Activated CD4-positive, alpha-beta T cell treated with anti-CD3 and anti-CD28 coated beads for 1 hour (primary cell): Measurements from ENCODE around the gene TNIP1.

Source experiments
- DNase-seq: peaks from one replicate; pipeline ENCODE4 v3.0.0-alpha.2; 2020

Gene TNIP1

DNA sequence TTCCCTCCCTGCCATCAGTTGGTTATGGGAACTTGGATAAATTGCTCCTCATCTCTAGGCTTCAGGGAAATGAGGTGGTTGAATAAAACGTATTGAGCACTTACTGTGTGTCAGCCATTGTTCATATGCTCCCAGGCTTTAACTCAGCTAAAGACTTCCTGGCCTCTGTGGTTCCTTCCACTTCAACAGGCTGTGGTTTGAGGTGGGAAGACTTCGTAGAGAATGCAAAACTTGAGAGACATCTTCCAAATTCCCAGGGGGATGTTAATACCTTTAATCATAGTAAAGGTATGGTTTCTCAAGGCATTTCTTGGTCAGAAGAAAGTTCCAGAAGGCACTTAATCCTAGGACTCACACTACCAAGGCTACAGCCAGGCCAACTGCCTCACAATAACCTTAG is 62.0 kb downstream of the TNIP1 start:
- DNase-seq = no peak

DNA sequence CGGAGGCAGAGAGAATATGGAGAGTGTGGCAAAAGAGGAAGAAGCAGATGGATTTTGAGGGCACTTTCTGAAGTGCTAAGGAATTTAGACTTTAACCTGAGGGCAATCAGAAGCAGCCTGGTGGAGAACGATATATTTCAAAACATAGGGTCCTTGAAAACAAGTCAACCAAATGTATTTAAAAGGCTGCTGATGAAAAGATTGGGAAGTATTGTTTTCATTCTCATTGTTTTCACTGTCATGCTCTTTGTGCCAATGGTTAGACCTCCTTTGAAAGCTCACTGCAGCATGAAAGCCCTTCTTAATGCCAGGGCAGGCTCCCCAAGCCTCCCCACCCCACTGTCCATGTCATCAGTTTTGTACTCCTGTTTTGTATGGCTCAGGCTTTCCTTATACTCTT is 62.9 kb downstream of the TNIP1 start:
- no peak for DNase-seq

DNA sequence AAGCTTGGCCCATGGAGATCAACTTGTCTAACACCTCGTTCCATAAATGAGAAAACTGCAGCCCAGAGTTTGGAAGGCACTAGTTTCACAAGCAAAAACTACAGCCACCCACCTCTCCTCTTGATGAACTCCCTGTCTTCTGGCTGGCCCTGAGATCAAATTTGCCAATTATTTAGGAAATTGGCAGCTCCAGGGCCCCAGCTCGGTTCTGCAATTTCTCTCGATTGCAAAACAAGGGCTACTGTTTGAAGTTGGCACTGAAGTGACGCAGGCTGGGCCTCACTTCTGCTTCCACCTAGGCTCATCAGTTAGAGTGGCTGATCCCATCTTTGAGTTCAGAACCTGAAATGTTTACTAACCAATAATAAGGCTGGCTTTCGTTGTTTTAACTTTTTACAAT is 64.1 kb downstream of the TNIP1 start:
- no peak for DNase-seq

DNA sequence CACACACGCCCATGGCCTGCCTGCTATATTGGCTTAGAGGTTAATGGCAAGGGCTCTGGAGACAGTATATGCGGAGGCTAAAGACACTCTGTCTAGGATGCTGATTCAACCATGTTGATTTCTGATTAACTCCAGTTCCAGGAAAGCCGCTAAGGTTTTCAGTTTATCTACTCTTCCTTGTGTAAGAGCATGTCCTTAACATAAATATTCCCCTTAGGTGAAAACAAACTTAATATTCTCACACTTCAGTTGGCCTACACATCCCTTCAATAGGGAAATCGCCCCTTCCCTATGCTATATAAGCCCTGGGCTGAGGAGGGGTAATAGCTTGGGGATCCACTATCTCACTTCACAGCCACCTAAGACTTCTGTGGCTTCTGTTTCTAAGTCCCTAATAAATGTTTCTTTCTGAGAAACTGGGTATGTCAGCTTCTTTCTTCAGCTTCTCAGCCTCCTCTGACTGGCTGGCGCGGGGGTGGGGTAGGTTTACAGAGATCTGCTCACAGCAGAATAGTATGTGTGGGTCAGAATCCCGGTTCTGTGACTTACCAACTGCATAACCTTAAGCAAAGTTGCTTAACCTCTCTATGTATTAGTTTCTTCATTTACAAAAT is 64.8 kb downstream of the TNIP1 start:
- no peak for DNase-seq

DNA sequence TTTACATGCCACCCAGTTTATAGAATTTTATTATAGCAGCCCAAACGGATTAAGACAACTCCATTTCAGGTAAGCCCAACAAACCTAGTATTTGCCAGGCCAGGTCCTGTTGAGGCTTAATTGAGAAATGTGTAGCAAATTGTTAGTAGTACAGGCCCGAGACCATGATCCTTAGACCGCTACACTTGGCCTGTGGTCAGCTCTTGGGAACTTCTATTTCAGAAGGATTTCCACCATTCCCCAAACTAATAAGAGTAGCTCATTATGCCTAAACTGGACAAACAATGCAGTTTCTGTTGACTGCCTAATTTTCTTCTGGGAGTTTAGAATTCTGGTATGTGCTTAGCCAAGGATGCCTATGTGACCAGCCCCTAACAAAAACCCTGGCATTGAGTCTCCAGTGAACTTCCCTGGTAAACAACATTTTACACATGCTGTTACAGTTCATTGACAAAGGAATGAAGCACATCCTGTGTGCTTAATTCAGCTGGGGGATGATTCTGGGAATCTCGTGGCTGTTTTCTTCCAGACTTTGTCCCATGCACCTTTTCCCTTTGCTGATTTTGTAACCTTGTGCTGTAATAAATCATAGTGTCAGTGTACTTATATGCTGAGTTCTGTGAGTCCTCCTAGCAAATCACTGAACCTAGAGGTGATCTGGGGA is 66.0 kb downstream of the TNIP1 start:
- no peak for DNase-seq

DNA sequence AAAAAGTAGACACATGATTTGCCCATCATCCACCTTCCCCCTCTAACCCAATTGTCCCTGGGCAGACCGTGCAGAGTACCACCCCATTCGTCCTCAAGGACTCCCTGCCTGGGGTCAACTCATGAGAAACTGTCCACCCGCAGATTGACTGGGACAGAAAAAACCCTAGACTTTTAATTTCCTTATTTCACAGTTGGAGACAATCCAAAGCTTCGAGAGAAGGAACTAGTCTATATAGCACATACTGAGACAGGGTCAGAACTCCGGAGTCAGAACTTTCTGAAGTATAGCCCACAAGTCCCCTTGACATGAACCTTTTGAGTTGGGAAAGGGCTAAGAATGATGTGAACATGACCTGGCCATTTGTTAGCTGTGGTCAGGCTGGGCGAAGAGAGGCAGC is 68.0 kb downstream of the TNIP1 start:
- no peak for DNase-seq

DNA sequence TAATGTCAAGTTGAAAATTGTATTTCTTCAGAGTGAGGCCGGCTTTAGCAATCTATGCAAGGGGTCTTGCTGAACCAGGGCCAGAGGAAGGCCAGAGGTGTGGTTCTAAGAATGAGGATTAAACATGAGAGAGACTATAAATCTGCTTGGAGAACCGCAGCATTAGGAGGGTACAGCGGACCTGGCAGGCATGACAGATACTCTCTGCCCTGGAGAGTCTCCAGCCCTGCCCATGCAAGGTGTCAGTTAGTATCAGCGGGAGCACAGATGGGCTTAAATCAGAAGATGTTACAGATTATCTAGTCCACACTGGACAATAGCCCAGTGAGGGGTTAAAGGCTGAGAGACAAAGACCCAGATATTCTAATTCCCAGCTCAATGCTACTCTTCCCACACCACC is 71.9 kb downstream of the TNIP1 start:
- DNase-seq = no peak

DNA sequence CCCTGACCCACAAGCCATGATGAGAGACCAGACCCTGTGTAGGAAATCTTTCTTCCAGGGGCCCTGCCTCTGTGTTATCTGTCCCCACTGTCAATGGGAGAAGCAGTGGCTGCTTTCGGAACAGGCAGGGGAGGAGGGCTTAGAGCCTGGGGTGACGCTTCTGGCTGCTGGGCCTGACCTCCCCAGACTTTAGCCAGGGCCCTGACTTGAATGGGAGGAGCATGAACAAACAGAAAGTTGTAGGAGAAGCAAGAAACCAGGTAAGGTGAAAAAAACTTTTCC is 72.7 kb downstream of the TNIP1 start:
- no peak for DNase-seq

DNA sequence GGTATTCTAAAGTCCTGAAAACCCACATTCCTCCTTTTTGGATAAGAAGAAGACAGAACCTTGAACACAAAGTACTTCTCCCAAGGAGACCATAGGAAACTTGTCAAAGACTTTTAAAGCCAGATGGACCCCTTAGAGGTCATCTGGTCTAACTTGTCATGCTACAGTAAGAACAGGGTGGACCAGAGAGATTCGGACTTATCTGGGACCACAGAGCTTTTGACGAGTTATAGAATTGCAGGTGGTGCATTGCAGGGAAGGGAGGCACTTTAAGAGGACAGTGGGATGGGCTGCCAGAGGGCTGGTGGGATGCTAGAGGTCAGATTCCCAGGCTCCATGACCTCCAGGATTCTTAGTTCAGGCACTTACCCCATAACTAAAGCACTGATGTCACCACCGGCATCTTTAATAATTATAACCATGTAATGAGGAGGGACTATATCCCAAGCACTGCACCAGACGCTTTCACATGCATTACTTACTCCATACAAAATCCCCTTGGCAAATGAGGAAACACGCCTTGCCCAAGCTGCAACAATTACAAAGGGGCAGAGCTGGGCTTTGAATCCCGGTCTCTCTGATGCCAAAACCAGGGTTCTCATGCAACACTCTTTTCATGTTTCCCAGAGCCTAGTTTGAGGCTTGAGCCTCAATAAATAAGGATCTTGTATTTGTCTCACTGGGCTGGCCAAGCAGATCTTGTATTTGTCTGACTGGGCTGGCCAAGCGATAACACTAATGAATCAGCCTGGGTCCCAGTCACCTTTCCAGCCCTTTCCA is 73.2 kb downstream of the TNIP1 start:
- DNase-seq = no peak

DNA sequence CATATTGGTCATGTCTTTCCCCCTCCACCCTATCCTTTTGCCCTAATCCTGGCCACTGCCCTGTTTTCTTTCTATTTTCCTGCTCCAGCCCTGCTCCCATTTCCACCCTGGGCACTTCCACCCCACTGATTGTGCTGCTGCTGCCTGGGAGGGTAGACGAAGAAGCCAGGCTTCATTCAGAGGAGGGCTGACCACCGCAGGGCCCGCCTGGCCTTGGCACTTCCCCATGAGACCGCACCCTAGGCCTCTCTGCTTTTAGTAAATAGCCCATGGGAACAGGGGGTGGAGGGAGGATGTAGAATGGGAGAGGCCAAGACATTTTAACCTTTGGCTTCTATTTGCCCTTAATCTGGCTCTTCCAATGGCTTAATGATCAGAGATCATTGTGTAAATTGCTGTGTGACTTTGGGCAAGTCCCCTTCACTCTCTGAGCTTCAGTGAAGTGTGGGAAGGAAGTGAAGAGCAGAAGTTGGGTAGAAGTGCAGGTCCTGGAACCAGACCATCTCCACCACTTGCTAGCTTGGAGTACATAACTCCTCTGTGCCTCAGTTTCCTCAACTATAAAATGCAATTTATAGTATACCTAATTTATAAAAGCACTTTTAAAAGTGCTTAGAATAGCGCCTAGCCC is 74.0 kb downstream of the TNIP1 start:
- DNase-seq = no peak

DNA sequence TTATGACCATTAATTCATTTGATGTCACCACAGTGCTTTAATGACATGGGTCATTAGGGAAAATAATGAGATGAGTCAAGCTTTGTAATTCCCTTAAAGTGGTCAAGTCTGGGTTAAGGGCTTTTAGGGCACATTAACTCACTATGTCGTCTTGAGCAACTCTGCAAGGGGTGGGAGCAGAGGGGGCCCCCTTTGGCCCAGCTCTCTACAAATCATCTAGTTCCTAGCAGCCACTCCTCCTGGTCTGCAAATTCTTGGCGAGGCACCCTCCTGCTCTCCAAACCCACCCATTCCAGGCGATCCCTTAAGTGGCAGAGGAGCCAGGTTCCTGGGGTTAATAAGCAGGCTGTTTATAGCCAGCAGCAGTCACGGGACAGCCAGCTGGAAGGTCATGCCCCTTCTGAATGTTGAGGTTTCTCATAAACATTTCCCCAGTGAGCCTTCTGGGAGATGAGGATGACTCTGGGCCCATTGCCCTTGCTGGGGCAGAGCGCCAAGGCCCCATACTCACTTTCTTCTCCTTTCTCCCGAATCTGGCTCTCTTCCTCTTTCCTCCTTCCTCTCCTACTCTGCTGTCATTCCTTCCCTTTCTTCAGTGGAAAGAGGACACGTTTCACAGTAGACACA is 74.8 kb downstream of the TNIP1 start:
- no peak for DNase-seq

DNA sequence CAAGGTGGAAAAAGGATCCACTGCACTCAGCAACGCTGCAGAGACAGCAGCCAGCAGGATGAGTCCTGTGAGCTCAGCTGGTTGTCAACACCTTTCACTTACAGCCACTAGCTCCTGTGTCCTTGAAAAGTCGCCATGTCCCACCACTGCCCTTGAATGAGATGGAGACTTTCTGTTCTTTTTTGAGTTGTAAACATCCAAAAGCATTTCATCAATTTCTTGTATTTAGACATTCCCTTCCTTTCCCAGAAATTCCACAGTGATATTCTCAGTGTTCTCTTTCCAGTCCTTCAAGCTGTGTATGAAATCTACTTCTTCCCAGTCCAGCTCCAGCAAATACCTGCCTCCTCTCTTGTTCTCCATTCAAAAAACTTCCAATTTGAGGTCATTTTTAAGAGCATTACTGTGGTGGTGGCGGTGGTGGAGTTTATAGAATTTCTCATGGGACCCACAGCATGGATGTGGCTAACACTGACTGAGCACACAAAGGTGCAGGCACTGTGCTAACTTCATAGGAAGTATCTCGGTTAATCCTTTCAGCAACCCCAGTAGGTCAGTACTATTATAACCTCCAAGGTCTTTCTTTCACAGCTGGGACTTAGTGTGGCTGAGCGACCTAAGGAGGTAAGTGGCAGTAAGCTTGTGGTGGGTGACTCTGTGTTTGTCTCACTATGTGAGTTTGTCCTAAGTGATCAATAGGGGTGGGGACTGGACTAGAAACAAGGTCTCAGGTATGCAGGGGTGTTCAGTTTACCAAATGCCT is 75.5 kb downstream of the TNIP1 start:
- no peak for DNase-seq

DNA sequence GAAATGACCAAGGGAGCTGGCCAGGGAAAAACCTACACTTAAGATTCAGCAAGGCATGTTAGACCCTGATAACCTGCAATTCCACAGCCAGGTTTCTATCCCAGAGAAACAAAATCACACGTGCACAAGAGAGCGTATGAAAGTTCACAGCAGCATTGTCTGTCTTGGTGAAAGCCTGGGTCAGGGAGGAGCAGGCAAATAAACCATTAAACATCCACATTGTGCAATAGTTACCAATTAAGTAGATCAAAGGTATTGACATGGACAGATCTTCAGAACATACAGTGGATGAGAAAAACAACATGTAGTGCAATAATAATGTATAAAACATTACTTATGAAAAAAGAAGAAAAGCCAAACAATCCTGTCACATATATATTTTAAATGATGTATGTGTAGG is 76.3 kb downstream of the TNIP1 start:
- DNase-seq = no peak

DNA sequence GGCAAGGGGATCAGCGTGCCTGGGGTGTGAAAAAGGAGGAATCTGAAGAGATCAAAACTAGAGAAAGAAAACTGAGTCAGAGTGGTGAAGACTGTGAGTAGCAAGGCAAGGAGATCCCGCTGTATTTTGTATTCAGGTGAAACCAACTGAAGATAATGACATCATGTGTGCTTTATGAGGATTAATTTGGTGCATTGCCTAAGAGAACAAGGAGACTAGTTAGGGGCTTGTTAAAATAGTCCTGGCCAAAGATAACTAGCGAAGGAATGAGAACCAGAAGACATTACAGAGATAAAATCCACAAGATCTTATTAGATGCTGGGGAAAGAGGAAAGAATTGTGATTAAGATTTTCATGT is 77.4 kb downstream of the TNIP1 start:
- DNase-seq = no peak

DNA sequence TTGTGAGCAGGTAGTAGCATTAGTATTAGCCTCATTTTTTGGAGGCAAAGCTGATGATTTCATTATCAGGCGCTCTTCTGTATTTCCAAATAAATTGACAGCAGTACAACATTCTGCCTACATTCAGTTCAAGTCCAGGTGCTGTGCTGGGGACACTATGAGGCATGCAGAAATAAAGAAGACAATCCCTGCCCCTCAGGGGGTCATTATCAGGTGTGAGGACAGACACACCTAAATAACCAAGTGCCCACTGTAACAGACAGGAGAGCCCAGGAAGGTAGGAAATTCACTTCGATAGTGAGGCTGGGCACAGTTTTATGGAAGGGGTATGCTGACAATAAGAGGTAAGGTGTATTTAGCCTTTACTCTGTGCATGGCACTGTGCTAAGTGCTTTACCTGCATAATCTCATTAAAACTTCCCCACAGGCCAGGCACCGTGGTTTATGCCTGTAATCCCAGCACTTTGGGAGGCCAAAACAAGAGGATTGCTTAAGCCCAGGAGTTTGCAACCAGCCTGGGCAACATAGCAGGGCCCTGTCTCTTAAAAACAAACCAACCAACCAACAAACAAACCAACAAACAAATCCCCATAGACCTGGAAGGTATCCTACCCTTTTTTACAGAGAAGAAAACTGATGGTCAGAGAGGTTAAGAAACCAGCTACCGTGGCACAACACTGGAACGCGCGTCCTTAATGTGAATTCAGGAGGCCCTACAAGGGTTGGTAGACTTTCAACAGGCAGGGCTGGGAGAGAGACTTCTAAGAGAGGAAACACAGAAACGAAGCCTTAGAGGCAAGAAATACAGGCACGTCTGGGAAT is 77.9 kb downstream of the TNIP1 start:
- DNase-seq = no peak

DNA sequence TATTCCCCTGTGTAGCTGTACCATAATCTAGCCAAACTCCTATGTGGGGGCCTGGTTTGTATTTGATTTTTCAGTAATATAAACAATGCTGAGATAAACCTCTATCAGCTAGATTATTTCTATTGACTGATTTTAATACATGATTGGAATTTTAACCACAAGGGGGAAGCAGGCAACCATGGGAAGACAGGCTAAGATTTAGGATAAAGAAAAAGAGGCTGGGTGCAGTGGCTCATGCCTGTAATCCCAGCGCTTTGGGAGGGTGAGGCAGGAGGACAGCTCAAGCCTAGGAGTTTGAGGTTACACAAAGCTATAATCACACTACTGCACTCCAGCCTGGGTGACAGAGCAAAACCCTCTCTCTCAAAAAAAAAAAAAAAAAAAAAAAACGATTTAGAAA is 78.6 kb downstream of the TNIP1 start:
- DNase-seq = no peak

DNA sequence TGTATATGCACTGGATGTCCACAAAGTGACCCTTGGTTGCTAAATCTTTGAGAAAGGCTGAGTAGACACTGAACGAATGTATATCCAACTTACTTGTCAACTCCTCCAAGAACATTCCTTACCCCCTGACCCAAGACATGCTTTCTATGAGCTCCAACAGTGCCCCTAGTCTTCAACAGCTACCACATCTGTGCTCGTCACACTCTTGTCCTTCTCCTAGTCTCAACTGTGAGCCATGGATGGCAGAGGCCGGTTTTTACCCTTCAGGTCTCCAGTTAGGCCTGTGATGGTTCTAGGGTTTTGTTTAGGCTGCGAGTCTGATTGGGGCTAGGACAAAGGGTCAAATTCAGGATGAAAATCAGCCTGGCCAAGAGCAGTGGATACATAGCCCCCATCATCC is 79.4 kb downstream of the TNIP1 start:
- DNase-seq = no peak

DNA sequence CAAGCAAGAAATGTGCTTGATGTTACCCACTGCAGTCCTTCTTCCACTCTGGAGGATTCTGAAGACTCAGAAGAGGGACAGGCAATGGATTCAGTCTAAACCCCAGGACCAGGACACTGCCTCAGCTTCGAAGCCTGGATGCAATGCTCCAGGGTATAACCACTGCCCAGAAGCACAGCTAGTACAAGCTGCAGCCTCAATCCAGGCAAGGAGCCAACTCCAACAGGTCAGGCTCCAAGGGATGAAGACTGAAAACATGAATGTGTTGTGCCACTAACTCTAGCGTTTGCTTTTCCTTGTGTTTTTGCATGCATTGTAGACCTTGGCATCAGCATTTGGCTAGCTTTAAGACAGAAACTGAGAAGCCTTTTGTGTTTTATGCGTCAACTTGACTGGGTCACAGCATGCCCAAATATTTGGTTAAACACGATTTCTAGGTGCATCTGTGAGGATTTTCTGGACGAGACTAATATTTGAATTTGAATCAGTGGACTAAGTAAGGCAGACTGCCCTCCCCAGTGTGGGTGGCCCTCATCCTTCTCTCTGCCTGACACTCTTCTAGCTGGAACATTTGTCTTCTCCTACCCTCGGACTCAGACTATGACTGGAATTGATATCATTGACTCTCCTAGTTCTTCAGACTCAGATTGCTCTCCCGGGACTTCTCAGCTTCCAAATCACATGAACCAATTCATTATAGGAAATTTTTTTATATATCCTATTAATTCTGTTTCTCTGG is 81.0 kb downstream of the TNIP1 start:
- no peak for DNase-seq

DNA sequence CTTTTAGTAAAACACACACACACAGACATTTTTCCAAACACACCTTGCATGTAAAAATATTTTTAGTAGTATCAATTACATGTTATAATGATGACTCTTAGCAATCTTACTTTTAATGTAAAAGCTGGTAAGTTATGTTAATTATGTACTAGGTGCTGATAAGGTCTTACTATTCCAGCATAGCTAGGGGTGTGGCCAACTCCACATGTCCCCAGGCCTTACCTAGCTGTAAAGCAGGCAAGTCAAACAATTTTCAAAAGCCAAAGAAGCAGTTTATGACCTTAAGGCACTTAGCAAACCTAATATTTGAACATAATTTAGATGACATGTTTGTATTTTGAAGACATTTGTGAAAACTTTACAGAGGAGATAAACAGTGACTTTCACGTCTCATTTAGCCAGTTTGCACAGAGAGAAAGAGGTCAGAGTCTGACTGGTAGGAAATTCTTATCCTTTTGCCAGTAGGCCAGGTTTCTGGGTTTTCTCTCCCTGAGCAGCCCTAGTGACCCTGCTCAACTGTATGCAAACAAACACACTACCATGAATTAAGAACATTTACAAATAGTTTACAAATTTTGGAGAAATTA is 86.9 kb downstream of the TNIP1 start:
- DNase-seq = no peak

DNA sequence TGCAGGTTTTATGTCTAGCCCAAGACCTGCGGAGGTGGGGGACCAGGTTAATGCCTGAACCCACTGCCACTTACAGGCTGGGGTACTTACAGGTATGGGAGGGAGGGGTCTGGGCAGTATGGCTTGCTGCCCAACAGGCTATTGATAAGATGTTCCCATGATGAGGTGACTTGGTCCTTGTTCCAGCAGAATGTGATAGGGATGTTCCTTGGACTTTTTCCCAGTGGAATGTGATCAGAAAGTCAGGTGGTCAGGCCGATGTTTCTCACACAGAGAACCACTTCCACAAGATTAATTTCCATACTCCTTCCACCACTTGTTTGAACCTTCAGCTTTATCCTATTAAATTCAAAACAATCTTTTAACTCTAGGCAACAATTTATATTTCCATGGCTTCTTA is 87.4 kb downstream of the TNIP1 start:
- DNase-seq = no peak

DNA sequence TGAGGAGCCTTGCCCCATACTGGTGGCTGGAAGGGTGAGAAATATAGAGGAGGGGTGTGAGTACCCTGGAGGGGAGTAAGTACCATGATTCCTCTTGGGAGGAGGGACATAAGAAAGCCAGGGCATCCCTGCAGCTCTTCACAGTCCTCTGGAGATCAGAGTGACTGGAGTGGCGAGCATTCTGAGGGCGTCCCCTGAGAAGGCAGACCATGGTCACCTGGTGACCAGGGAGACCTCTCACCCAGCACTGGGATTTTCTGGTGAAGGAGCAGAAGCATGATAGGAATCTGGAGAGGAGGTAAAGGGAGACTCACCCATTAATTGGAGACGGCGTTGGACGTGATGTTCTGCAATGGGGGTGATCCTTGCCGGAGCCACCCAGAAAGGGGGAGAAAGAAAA is 88.1 kb downstream of the TNIP1 start:
- DNase-seq = no peak
